22Rv1 (cell line): ENCODE results near the gene GARS1.

Source experiments
- H3K27ac ChIP-seq: fragments of 450-650 bp; 2 replicates; pipeline ENCODE4 v1.5.1; 2017
- ZFX ChIP-seq: fragments of 450-650 bp; IDR thresholded peaks from 2 replicates; pipeline ENCODE4 v1.6.1; 2017; ENCODE audit warnings: antibody characterized with exemption, borderline replicate concordance
- TF ChIP-seq, protein P1 (sequence below): fragments of 450-650 bp; IDR thresholded peaks from 2 replicates; pipeline ENCODE4 v1.5.1; 2017; ENCODE audit warnings: mild to moderate bottlenecking

The GARS1 gene, protein sequence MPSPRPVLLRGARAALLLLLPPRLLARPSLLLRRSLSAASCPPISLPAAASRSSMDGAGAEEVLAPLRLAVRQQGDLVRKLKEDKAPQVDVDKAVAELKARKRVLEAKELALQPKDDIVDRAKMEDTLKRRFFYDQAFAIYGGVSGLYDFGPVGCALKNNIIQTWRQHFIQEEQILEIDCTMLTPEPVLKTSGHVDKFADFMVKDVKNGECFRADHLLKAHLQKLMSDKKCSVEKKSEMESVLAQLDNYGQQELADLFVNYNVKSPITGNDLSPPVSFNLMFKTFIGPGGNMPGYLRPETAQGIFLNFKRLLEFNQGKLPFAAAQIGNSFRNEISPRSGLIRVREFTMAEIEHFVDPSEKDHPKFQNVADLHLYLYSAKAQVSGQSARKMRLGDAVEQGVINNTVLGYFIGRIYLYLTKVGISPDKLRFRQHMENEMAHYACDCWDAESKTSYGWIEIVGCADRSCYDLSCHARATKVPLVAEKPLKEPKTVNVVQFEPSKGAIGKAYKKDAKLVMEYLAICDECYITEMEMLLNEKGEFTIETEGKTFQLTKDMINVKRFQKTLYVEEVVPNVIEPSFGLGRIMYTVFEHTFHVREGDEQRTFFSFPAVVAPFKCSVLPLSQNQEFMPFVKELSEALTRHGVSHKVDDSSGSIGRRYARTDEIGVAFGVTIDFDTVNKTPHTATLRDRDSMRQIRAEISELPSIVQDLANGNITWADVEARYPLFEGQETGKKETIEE

DNA sequence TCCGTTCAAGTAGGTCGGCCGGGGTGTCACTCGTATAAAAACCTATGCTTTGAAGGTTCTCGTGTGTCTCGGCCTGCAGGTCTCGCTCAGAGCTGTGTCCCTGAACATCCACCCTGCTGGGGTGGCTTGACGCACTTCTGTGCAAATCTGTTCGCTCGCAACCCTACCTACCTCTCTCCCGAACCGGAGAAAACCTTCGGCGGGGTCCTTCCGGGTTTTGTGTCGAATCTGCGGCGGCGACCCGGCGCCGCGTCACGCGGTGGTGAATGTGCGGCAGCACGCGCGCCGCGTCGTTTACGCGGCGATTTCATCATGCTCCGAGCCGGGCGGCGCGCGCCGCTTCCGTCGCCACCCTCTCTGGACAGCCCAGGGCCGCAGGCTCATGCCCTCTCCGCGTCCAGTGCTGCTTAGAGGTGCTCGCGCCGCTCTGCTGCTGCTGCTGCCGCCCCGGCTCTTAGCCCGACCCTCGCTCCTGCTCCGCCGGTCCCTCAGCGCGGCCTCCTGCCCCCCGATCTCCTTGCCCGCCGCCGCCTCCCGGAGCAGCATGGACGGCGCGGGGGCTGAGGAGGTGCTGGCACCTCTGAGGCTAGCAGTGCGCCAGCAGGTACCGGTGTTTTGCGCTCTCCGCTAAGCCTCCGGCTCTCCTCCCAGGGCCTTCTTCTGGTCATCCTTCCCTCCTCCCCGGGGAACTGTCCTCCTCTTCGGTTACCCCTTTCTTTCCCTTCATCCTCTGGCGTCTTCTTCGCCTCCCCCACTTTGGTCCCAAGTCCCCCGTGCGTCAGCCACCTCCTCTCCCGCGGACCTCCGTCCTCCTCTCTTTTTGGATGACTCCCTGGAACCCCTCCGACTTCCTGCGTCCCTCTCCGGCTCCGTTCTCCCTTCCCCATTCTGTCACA lies at the start of gene GARS1:
Gene GARS1, plus strand, starts transcription at position 339 of the 896 bp plus-strand sequence. Its CDS starts 44 bp downstream, at position 383.
- peak within 1 kb of the TSS; percentile 95 for H3K27ac ChIP-seq
- TF ChIP-seq, protein P1, sequence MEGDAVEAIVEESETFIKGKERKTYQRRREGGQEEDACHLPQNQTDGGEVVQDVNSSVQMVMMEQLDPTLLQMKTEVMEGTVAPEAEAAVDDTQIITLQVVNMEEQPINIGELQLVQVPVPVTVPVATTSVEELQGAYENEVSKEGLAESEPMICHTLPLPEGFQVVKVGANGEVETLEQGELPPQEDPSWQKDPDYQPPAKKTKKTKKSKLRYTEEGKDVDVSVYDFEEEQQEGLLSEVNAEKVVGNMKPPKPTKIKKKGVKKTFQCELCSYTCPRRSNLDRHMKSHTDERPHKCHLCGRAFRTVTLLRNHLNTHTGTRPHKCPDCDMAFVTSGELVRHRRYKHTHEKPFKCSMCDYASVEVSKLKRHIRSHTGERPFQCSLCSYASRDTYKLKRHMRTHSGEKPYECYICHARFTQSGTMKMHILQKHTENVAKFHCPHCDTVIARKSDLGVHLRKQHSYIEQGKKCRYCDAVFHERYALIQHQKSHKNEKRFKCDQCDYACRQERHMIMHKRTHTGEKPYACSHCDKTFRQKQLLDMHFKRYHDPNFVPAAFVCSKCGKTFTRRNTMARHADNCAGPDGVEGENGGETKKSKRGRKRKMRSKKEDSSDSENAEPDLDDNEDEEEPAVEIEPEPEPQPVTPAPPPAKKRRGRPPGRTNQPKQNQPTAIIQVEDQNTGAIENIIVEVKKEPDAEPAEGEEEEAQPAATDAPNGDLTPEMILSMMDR, result no peak
- TF ChIP-seq ZFX, result no peak

DNA sequence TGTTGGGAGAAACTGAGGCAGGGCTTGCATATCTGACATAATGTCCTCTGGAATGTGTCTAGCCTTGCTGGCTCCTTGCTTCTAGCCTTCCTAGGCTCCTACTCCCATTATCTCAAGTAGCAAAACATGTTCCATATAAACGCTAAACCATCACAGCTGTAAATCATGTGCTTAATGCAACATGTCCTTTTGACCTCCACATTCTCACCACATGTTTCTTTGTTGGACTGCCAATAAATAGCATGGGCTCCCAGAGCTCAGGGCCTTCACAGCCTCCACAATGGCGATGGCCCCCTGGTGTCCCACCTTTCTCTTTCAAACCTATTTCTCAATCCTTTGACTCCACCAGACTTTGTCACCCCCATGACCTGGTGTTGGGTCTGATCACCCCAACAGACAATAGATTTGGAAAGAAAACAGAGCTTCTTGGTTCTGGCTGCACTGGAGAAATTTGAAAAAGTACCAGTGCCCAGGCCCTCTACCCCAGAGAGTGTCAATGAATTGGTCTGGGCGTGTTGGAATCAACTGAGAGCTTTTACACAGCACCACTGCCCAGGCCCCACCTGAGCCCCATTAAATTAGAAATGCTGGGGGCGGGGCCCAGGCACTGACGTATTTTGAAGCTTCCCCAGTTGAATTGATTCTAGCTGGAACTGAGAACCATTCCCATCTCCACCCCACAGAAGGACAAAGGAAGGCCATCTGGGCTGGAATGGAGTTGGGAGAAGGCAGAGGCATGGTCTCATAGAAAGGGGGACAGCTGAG lies 48.7 kb upstream of the GARS1 start:
- TF ChIP-seq, protein P1, result no peak
- TF ChIP-seq ZFX, result no peak
- H3K27ac ChIP-seq, result no peak overlapping the region

DNA sequence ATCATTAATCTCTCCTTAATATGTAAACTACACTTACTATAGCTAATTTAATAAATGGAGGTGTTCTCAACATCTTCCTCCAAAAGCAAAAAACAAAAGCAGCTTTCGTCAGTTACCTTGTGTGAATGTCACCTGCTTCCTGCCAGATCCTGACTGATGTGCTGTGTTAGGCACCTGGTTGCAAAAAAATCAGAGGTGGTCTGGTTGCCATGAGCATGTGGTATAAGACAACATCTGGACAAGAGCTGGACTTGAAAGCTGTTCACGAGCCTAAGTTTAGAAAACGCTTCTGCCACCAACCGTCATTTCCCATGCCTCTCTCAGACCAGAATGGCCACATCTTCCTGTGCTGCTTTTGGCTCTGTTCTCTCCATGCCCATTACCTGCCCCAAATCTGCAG lies 48.1 kb upstream of the GARS1 start:
- H3K27ac ChIP-seq, result no peak overlapping the region
- no peak for TF ChIP-seq ZFX
- TF ChIP-seq, protein P1, result no peak

DNA sequence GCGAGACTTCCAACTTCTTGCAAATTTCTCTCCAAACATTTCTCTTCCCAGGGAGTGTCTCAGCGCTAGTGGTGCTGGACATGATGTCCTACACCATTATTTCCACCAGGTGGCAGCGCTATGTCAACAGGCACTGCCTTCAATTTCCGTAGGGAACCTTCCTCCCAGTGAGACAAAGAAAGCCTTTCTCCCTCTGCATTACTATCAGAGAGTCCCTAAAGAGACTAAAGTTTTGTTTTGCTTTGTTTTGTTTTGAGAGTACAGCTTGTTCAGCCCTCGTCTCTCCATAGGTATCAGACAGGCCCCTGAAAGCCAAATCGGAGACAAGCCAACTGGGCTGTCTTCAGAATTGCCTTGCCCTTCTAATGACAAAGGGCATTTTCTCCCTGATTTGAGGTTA lies 45.8 kb upstream of the GARS1 start:
- no peak for TF ChIP-seq ZFX
- TF ChIP-seq, protein P1, result peak; percentile 98
- no peak overlapping the region for H3K27ac ChIP-seq

DNA sequence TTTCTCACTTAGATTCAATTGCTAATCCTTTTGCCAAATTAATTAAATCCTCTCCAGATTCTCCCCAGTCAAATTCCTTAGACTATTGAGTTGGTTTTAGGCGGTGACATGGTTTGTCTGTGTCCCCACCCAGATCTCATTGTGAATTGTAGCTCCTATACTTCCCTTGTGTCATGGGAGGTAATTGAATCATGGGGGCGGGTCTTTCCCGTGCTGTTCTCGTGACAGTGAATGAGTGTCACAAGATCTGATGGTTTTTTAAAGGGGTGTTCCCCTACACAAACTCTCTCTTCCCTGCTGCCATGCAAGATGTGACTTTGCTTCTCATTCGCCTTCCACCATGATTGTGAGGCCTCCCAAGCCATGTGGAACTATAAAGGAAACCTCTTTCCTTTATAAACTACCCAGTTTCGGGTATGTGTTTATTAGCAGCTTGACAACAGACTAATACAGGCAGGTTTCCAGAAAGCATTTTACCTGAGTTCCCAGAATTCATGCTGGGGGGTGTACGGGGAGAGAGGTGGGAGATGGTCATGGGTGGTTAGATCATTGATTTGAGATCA lies 44.7 kb upstream of the GARS1 start:
- TF ChIP-seq, protein P1, result no peak
- TF ChIP-seq ZFX, result no peak
- peak overlapping the region; percentile 81; the same call in 1 of the 2 replicates for H3K27ac ChIP-seq

DNA sequence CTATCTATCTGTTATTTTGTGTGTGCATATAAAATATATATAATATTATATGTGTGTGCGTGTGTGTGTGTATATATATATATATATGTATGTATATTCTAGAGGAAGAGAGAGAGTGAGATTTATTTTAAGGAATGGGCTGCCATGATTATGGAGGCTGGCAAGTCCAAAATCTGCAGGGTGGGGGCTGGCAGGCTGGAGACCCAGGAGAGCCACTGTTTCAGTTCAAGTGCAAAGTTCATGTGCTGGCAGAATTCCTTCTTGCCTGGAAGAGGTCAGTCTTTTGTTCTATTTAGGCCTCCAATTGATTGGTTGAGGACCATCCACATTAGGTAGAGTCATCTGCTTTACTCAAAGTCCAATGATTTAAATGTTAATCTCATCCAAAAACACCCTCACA lies 42.3 kb upstream of the GARS1 start:
- no peak overlapping the region for H3K27ac ChIP-seq
- TF ChIP-seq ZFX, result no peak
- TF ChIP-seq, protein P1, result no peak
